HCT116 (cell line): Measurements from ENCODE around the gene SORL1.

Source experiments
- CTCF ChIP-seq, 3 experiments: fragments of 200-600 bp in 1 of 3; sonication (generic) in 1 of 3; IDR thresholded peaks in 2 of 3; conservative IDR thresholded peaks in 1 of 3; 2 replicates each; pipeline ENCODE4 v1.5.1; 2012 to 2017; ENCODE audit warnings: low read depth in 2 of 3, low read length in 2 of 3, antibody characterized with exemption in 1 of 3, borderline replicate concordance in 1 of 3, control low read depth in 1 of 3, mild to moderate bottlenecking in 1 of 3, mixed read lengths in 1 of 3, mixed run types in 1 of 3, moderate library complexity in 1 of 3; ENCODE audit not compliant: insufficient read depth in 1 of 3
- MAX ChIP-seq: IDR thresholded peaks from 2 replicates; pipeline ENCODE4 v1.6.1; 2012
- RAD21 ChIP-seq: IDR thresholded peaks from 2 replicates; pipeline ENCODE4 v1.6.1; 2012; ENCODE audit warnings: low read depth, mild to moderate bottlenecking
- ZBTB33 ChIP-seq: IDR thresholded peaks from 2 replicates; pipeline ENCODE4 v1.6.1; 2011; ENCODE audit warnings: mild to moderate bottlenecking, low read length, moderate library complexity; ENCODE audit not compliant: insufficient replicate concordance; ENCODE audit errors: extremely low read depth

- no peak for TF ChIP-seq CTCF (IDR thresholded peaks at IDR 0.05 in 2 of 3, conservative IDR thresholded peaks at IDR 0.05 in 1 of 3; ENCODE audit: borderline replicate concordance in 1 of 3, insufficient read depth in 1 of 3, low read depth in 2 of 3, low read length in 2 of 3)
- TF ChIP-seq RAD21 = no peak
- TF ChIP-seq ZBTB33 = no peak
- no peak for TF ChIP-seq MAX
Measured at GRCh38 chr11:121553389-121553788, 101.3 kb downstream of the SORL1 start.
